K562 (cell line): Measurements from ENCODE around the gene DNMT3A. TPM values are rescaled to one million over a fixed set of nuclear protein-coding genes. Genes with fewer than 3 reads are reported as not detected.

ENCODE experiments used
- ATAC-seq: fragments of 200-7000 bp; cut with Tn5 transposase; 3 replicates; pipeline ENCODE4 v1.9.1; 2020; ENCODE audit warnings: moderate library complexity
- BruUV-seq: library from RNA; stranded (reverse); fragments of 400-500 nt; replicated peaks from 2 replicates; lab custom pipeline; 2021; lab: Mats Ljungman, UMichigan
- CTCF ChIA-PET: fragments of 300-600 bp; formaldehyde crosslinking; extraction: SDS; loops from one replicate; lab custom pipeline; 2021; ENCODE audit warnings: low intra/inter-chr PET ratio; lab: Yijun Ruan, JAX
- POLR2A ChIA-PET: fragments of 300-600, 350-650 bp; sonication (Branson Sonifier 250); formaldehyde crosslinking; extraction: SDS; loops from one replicate; lab custom pipeline; 2021; ENCODE audit warnings: antibody characterized with exemption, inconsistent platforms; lab: Yijun Ruan, JAX
- DNase-seq, 4 experiments: peaks; one replicate each; pipeline versions ENCODE4 v3.0.0 to v3.0.0-alpha.2; 2011 to 2018; ENCODE audit warnings: low spot score in 3 of 4, mixed read lengths in 3 of 4; ENCODE audit errors: extremely low read depth in 1 of 4
- FAIRE-seq: peaks from 2 replicates; lab custom pipeline; 2011; peaks lifted over from hg19 to GRCh38; lab: Jason Lieb, UNC
- H2AFZ ChIP-seq: 2 replicates; pipeline ENCODE4 v1.6.0; 2011; ENCODE audit warnings: low read depth, low read length, control low read depth, inconsistent platforms
- H3K27ac ChIP-seq: fragments of 200-600 bp; 3 replicates; pipeline ENCODE4 v1.8.0; 2011; ENCODE audit warnings: low read depth, mild to moderate bottlenecking, control low read depth, inconsistent platforms, low read length, moderate library complexity, mixed read lengths; ENCODE audit errors: extremely low read depth
- H3K27me3 ChIP-seq, 2 experiments: fragments of 300-600 bp in 1 of 2; 2 replicates in 1 of 2; 3 replicates in 1 of 2; pipeline versions ENCODE4 v1.6.0 to v1.8.0; 2011; ENCODE audit warnings: inconsistent platforms in 2 of 2, low read length in 2 of 2, mild to moderate bottlenecking in 1 of 2, mixed read lengths in 1 of 2, moderate library complexity in 1 of 2; ENCODE audit not compliant: control insufficient read depth in 2 of 2, insufficient read depth in 2 of 2
- H3K36me3 ChIP-seq: fragments of 300-600 bp; 3 replicates; pipeline ENCODE4 v1.8.0; 2011; ENCODE audit warnings: mild to moderate bottlenecking, low read length, inconsistent platforms; ENCODE audit not compliant: control insufficient read depth, insufficient read depth
- H3K4me1 ChIP-seq, 2 experiments: fragments of 200-600 bp in 1 of 2; replicated peaks in 1 of 2; 2 replicates in 1 of 2; 3 replicates in 1 of 2; pipeline versions ENCODE4 v1.5.1 to v1.8.0; 2011; ENCODE audit warnings: inconsistent platforms in 2 of 2, low read length in 2 of 2, mild to moderate bottlenecking in 1 of 2, mixed read lengths in 1 of 2, moderate library complexity in 1 of 2; ENCODE audit not compliant: control insufficient read depth in 2 of 2, insufficient read depth in 2 of 2
- H3K4me2 ChIP-seq: 2 replicates; pipeline ENCODE4 v1.6.1; 2011; ENCODE audit warnings: low read length, control low read depth, inconsistent platforms, mixed read lengths; ENCODE audit not compliant: insufficient read depth
- H3K4me3 ChIP-seq: fragments of 200-600 bp; sonication (generic), shearing (Covaris generic); 2 replicates; pipeline ENCODE4 v1.5.1; 2016; ENCODE audit warnings: control low read depth, inconsistent platforms
- H3K79me2 ChIP-seq: fragments of 200-600 bp; 3 replicates; pipeline ENCODE4 v1.8.0; 2011; ENCODE audit warnings: low read length, inconsistent platforms; ENCODE audit not compliant: control insufficient read depth, insufficient read depth
- H3K9ac ChIP-seq, 2 experiments: 2 replicates each; pipeline versions ENCODE4 v1.6.0 to v1.6.1; 2011; ENCODE audit warnings: low read depth in 2 of 2, low read length in 2 of 2, control low read depth in 1 of 2, inconsistent platforms in 1 of 2, mild to moderate bottlenecking in 1 of 2, mixed read lengths in 1 of 2; ENCODE audit not compliant: insufficient read depth in 1 of 2
- H3K9me1 ChIP-seq: one replicate; pipeline ENCODE4 v1.6.0; 2011; ENCODE audit warnings: inconsistent platforms, mild to moderate bottlenecking, low read length, moderate library complexity; ENCODE audit not compliant: control insufficient read depth, insufficient read depth
- H3K9me3 ChIP-seq: replicated peaks from 2 replicates; pipeline ENCODE4 v1.5.1; 2011; ENCODE audit warnings: low read depth, low read length, inconsistent platforms; ENCODE audit not compliant: control insufficient read depth, insufficient read depth
- H4K20me1 ChIP-seq: replicated peaks from 2 replicates; pipeline ENCODE4 v1.6.1; 2011; ENCODE audit warnings: low read length, inconsistent platforms, mixed read lengths; ENCODE audit not compliant: control insufficient read depth, insufficient read depth
- NONO ChIP-seq, 2 experiments: fragments of 200-400 bp in 1 of 2; fragments of 450-650 bp in 1 of 2; formaldehyde crosslinking in 1 of 2; IDR thresholded peaks; 2 replicates each; pipeline ENCODE4 v1.6.1; 2017; ENCODE audit warnings: low read depth in 2 of 2, mild to moderate bottlenecking in 2 of 2, moderate library complexity in 2 of 2, low read length in 1 of 2
- NR2C1 ChIP-seq, 2 experiments: fragments of 450-650 bp; IDR thresholded peaks; 2 replicates each; pipeline ENCODE4 v1.6.1; 2017; ENCODE audit warnings: mild to moderate bottlenecking in 2 of 2, antibody characterized with exemption in 1 of 2, inconsistent platforms in 1 of 2, missing compliant biosample characterization in 1 of 2, missing genetic modification characterization in 1 of 2
- PCBP1 ChIP-seq: fragments of 200-400 bp; formaldehyde crosslinking; IDR thresholded peaks from 2 replicates; pipeline ENCODE4 v1.6.1; 2018; ENCODE audit warnings: mild to moderate bottlenecking, low read depth, low read length; ENCODE audit not compliant: poor library complexity, severe bottlenecking
- PCBP2 ChIP-seq: fragments of 200-400 bp; formaldehyde crosslinking; IDR thresholded peaks from 2 replicates; pipeline ENCODE4 v1.6.1; 2018; ENCODE audit warnings: low read length, low read depth, mild to moderate bottlenecking, moderate library complexity; ENCODE audit not compliant: poor library complexity, severe bottlenecking
- SOX6 ChIP-seq: fragments of 450-650 bp; IDR thresholded peaks from 2 replicates; pipeline ENCODE4 v1.6.1; 2014; ENCODE audit warnings: mild to moderate bottlenecking
- ZNF408 ChIP-seq: fragments of 250-450 bp; sonication (Bioruptor Pico); IDR thresholded peaks from 2 replicates; pipeline ENCODE4 v1.4.0; 2020; ENCODE audit warnings: low read depth, mild to moderate bottlenecking, moderate library complexity
- ZNF668 ChIP-seq: fragments of 250-450 bp; sonication (Bioruptor Pico); IDR thresholded peaks from 2 replicates; pipeline ENCODE4 v1.8.0; 2022; ENCODE audit warnings: mild to moderate bottlenecking, inconsistent platforms
- WGBS: fragments of 100-300 bp; shearing (Covaris generic); methylation state at CpG from one replicate; pipeline ENCODE4 v1.1.6; 2016; ENCODE audit warnings: low coverage, mixed read lengths; ENCODE audit not compliant: insufficient coverage; ENCODE audit errors: missing lambda C conversion rate; 5-methylcytosine and 5-hydroxymethylcytosine counted together
- in situ Hi-C: fragments of 300-500 bp; cut with MboI; formaldehyde crosslinking; loops from 4 replicates; pipeline ENCODE4 v1.15.0; 2018; ENCODE audit warnings: inconsistent platforms, mixed read lengths
- intact Hi-C: fragments of 100-400 bp; cut with micrococcal nuclease; formaldehyde crosslinking; loops from 2 replicates; pipeline ENCODE4 v1.14.2; 2022
- polyA plus RNA-seq, 8 experiments: library from polyadenylated mRNA; depleted of rRNA in 4 of 8; stranded (reverse) in 5 of 8; unstranded in 3 of 8; fragments of >200 nt; fragmentation: Nextera tagmentation in 2 of 8; fragmentation: Illumina TruSeq in 1 of 8; extraction: Ambion mirVana in 2 of 8; extraction: Trizol in 1 of 8; gene quantifications; 2 replicates each; pipeline versions ENCODE4 v1.2.1 to v1.2.3, GENCODE V29; 2011 to 2014; ENCODE audit warnings: inconsistent platforms in 1 of 8, missing spikeins in 1 of 8
- total RNA-seq, 7 experiments: library from RNA; depleted of rRNA in 6 of 7; stranded (reverse); fragments of >200 nt in 6 of 7; fragmentation: Illumina TruSeq in 2 of 7; extraction: Trizol in 2 of 7; gene quantifications; 2 replicates each; pipeline versions ENCODE4 v1.2.1 to v1.2.3, GENCODE V29; 2011 to 2021; ENCODE audit warnings: low replicate concordance in 1 of 7

DNMT3A gene
- total and polyA plus RNA-seq, 9 of the 15 experiments (the other 6 are each of a cell fraction or from before 2014, with no cell fraction given), result 3.0 to 16.0 (median 6.1) TPM

DNA sequence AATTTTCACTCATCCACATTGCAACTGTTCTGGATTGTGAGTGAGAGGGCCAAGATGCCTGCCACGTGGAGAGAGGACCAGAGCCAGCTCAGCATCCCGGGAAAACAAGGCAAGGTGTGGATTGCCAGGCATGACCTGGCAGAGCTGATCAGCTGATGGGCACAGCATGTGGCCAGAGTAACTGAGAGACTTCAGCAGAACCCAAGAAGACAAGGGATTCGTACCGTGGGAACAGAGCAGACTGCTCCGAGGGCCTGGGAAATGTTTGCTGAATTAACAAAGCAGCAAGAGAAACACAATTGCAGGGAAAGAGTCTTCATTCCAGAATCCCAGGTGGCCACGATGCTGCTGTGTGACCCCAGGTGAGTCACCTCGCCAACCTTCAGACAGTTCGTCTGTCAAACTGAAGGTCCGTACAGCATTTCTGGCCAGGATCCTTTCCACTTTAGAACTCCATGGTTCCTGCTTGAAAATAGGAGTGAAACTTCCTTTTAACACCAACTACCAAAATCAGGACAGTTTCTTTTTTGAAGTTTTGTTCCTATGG lies 147.1 kb downstream of the DNMT3A start:
- H3K79me2 ChIP-seq, result no peaks in the 10 kb centered on the region
- no peak overlapping the region for H3K9ac ChIP-seq
- no TSS peak for BruUV-seq
- FAIRE-seq (no peak), DNase-seq (no peak), ATAC-seq (no peak)
- CTCF ChIA-PET, result no interaction called here
- no peak for TF ChIP-seq NR2C1 (IDR thresholded peaks at IDR 0.05)
- no peak for TF ChIP-seq NR2C1 (tag; IDR thresholded peaks at IDR 0.05)
- no peak for TF ChIP-seq PCBP1
- TF ChIP-seq NONO (IDR thresholded peaks at IDR 0.05; ENCODE audit: low read depth in 2 of 2, low read length in 1 of 2), result no peak
- no peak for TF ChIP-seq ZNF408 (CRISPR knock-in tag)
- TF ChIP-seq SOX6, result no peak
- TF ChIP-seq ZNF668, result no peak
- TF ChIP-seq PCBP2, result no peak
- peaks cover 4 to 5% of the 10 kb centered on the region in 2 experiments; a peak in 2 of 5 replicates for H3K27me3 ChIP-seq
- H3K4me2 ChIP-seq, result no peak overlapping the region
- H3K4me1 ChIP-seq, result no peaks in the 10 kb centered on the region; a peak in 1 of 5 replicates
- H3K27ac ChIP-seq, result no peak overlapping the region
- H2AFZ ChIP-seq, result no peak overlapping the region
- no peaks in the 10 kb centered on the region for H4K20me1 ChIP-seq
- H3K9me3 ChIP-seq, result no peaks in the 10 kb centered on the region
- no peaks in the 10 kb centered on the region for H3K9me1 ChIP-seq
- WGBS, result 7% methylated on average over 9 of the region's 9 CpGs
- intact Hi-C loops, result loop anchor here (5.0 kb wide), 2 partner anchors 367 to 782 kb away; no protein-coding TSS in a partner anchor
- in situ Hi-C loops, result no loop called here
- H3K36me3 ChIP-seq, result no peaks in the 10 kb centered on the region
- POLR2A ChIA-PET, result interaction anchor here (1.0 kb wide), 1 partner anchor 32 kb away, joined by 3 read pairs; no protein-coding TSS in a partner anchor
- no peak overlapping the region for H3K4me3 ChIP-seq
